Heart left ventricle (tissue), 16 donors: Measurements from ENCODE around the gene TACR1. TPM values are rescaled to one million over a fixed set of nuclear protein-coding genes. Genes with fewer than 3 reads are reported as not detected.

Experiments used
- ATAC-seq, 4 donors: fragments of 200-7000 bp; cut with Tn5 transposase; one replicate each; pipeline ENCODE4 v1.9.1; 2020 to 2022; ENCODE audit warnings: moderate library complexity in 4 of 4, mild to moderate bottlenecking in 3 of 4, moderate number of reproducible peaks in 1 of 4
- DNase-seq, 5 donors: peaks; one replicate each; pipeline ENCODE4 v3.0.0-alpha.2; 2020
- H3K27ac ChIP-seq, 12 donors: fragments of 200-600 bp; sonication (generic) in 4 of 12; one replicate each; pipeline versions ENCODE4 v1.5.0 to v1.8.0; 2016 to 2022; ENCODE audit warnings: mild to moderate bottlenecking in 2 of 12
- H3K27me3 ChIP-seq, 9 donors: fragments of 200-600 bp; sonication (generic) in 2 of 9; one replicate each; pipeline versions ENCODE4 v1.5.1 to v1.8.0; 2016 to 2022; ENCODE audit warnings: mild to moderate bottlenecking in 3 of 9
- H3K36me3 ChIP-seq, 9 donors: fragments of 200-600 bp; sonication (generic) in 2 of 9; one replicate each; pipeline versions ENCODE4 v1.5.0 to v1.8.0; 2018 to 2022; ENCODE audit warnings: mild to moderate bottlenecking in 2 of 9
- H3K4me1 ChIP-seq, 12 donors: fragments of 200-600 bp; sonication (generic) in 4 of 12; one replicate each; pipeline versions ENCODE4 v1.5.0 to v1.8.0; 2016 to 2022; ENCODE audit warnings: mild to moderate bottlenecking in 3 of 12
- H3K4me3 ChIP-seq, 12 donors: fragments of 200-600 bp; sonication (generic) in 4 of 12; one replicate each; pipeline versions ENCODE4 v1.5.0 to v1.8.0; 2017 to 2022; ENCODE audit warnings: mild to moderate bottlenecking in 9 of 12, moderate library complexity in 4 of 12
- H3K9me3 ChIP-seq, 12 donors: fragments of 200-600 bp; sonication (generic) in 4 of 12; one replicate each; pipeline versions ENCODE4 v1.5.0 to v1.8.0; 2016 to 2022; ENCODE audit warnings: mild to moderate bottlenecking in 1 of 12
- POLR2A ChIP-seq, 2 donors: fragments of 450-650 bp; IDR thresholded peaks; one replicate each; pipeline ENCODE4 v1.6.1; 2017; ENCODE audit warnings: antibody characterized with exemption in 2 of 2, mild to moderate bottlenecking in 2 of 2, moderate library complexity in 2 of 2
- WGBS, 4 donors: extraction: QIAGEN DNeasy Blood & Tissue Kit in 2 of 4; methylation state at CpG; one replicate each; pipeline versions ENCODE4 v1.1.5 to v1.1.7; 2013 to 2018; 5-methylcytosine and 5-hydroxymethylcytosine counted together
- intact Hi-C, 10 donors: fragments of 100-400 bp; cut with DNase I; formaldehyde crosslinking; loops; one replicate each; pipeline versions ENCODE4 v1.11.1 to v1.14.2; 2022
- polyA plus RNA-seq, 2 donors: library from polyadenylated mRNA; stranded (reverse); fragments of 200-250 nt; gene quantifications; one replicate each; pipeline ENCODE4 v1.2.3, GENCODE V29; 2013
- total RNA-seq, 9 donors: library from RNA; depleted of rRNA in 2 of 9; stranded (reverse); fragments of >200 nt in 2 of 9; fragmentation: NEBNext Ultra II Directional in 3 of 9; extraction: Animal tissue kit (Norgen Biotek cat#: 25700) in 3 of 9; gene quantifications; one replicate each; pipeline versions ENCODE4 v1.1.0 to v1.2.4, GENCODE V29; 2016 to 2023
- TF ChIP-seq, protein P1 (sequence below), 12 donors: fragments of 200-600 bp; sonication (generic) in 4 of 12; IDR thresholded peaks; one replicate each; pipeline versions ENCODE4 v1.5.0 to v1.8.0; 2018 to 2022; ENCODE audit warnings: antibody characterized with exemption in 12 of 12, mild to moderate bottlenecking in 5 of 12
- donor health status: ischemic (EF 13 %, LVEDD 7.1; RV severe dilation, severe dysfunction).
- donor health status: healthy with polysubstance abuse.
- donor health status: DM: no; HTN: yes; CAD: no.
- donor health status: DM: no; HTN: no; CAD: no.
- donor health status: ischemic (EF 25% LVEDD 6.9; RV normal size, moderate dysfunction).
- donor health status: ischemic (EF 25% LVEDD 5.7; RV mildly dilated, moderate dysfunction).
- donor health status: healthy.
- donor health status: DM: yes; HTN: yes; CAD: no.
- donor health status: ischemic (EF 35%, LVEDD 5.7; RV mildly dilated, moderate dysfunction).
- donor health status: nonischemic (EF 11% LVEDD 7.7; RV severe dilation, severe dysfunction).
- donor health status: DM: yes; HTN: yes; CAD: no.
- donor health status: PGD.
- donor health status: ischemic (EF 29% LVEDD 5.4; RV normal size, mild dysfunction).
- donor health status: nonischemic (EF 23%, LVEDD 6.1; RV moderate dilation, normal function).

Gene TACR1
- total and polyA plus RNA-seq, 11 donors = 0.01 to 0.59 (median 0.35) TPM; not detected in 4

DNA sequence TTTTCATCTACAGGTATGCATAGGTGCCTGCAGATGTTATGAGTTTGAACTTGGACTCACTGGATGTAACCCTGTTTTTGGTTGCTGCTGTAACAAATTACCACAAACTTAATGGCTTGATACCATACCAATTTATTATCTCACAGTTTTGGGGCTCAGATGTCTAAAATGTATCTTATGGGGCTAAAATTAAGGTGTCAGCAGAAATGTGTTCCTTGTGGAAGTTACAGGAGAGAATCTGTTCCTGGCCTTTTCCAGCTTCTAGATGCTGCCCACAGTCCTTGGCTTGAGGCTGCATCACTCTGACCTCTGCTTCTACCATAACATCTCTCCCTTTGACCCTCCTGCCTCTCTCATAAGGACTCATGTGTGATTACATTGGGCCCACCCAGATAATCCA, 193.3 kb downstream of the TACR1 start:
- no peak for DNase-seq
- Histone ChIP-seq H3K27me3 (no peaks in the 10 kb centered on the region), H3K9me3 (peaks cover 0 to 5% (median 0%) of the 10 kb centered on the region in 12 donors), H3K4me3 (no peak overlapping the region), H3K36me3 (no peaks in the 10 kb centered on the region), H3K27ac (no peak overlapping the region), H3K4me1 (no peaks in the 10 kb centered on the region)
- no peak for TF ChIP-seq POLR2A (IDR thresholded peaks at IDR 0.05)
- TF ChIP-seq, protein P1, sequence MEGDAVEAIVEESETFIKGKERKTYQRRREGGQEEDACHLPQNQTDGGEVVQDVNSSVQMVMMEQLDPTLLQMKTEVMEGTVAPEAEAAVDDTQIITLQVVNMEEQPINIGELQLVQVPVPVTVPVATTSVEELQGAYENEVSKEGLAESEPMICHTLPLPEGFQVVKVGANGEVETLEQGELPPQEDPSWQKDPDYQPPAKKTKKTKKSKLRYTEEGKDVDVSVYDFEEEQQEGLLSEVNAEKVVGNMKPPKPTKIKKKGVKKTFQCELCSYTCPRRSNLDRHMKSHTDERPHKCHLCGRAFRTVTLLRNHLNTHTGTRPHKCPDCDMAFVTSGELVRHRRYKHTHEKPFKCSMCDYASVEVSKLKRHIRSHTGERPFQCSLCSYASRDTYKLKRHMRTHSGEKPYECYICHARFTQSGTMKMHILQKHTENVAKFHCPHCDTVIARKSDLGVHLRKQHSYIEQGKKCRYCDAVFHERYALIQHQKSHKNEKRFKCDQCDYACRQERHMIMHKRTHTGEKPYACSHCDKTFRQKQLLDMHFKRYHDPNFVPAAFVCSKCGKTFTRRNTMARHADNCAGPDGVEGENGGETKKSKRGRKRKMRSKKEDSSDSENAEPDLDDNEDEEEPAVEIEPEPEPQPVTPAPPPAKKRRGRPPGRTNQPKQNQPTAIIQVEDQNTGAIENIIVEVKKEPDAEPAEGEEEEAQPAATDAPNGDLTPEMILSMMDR (IDR thresholded peaks at IDR 0.05) = no peak
- no peak for ATAC-seq
- intact Hi-C loops = no loop called here

DNA sequence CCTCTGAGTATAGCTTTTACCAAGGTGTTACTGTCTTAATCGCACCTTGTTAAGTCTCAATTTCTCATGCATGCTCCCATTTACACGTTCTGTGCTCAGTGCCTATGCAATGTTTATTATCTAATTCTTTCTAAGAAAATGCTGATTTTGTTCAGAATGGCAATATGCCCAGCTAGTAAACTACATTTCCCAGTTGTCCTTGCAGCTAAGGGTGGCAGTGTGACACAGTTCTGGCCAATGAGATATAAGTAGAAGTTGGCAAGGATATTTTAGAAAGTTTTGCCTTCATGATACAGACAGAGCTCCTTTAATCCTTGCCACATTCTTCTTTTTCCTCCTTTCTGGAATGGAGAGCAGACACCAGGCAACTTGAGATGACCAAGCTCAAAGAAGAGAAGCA, 195.5 kb downstream of the TACR1 start:
- no peak for TF ChIP-seq POLR2A (IDR thresholded peaks at IDR 0.05)
- TF ChIP-seq, protein P1 (IDR thresholded peaks at IDR 0.05) = no peak
- WGBS, 4 donors = 67 to 78% (median 74%) methylated on average over 2 of the region's 2 CpGs

DNA sequence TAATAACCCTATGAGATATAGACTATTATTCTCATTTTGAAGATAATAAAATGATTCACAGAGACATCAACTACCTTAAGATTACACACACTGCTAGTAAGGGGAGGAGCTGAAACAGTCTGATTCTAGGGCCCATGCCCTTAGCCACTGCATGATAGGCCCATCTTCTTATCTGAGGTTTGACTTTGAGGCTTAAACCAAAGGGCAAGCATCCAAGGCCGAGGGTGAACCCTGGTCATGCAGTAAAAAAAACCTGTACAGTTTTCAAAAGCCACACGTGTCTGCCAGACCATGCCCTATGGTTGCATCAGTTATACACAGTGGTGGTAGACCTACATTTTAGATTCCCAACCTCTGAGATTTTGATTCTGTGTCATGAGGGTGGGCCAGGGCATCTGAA, 196.0 kb downstream of the TACR1 start:
- no peaks in the 10 kb centered on the region for H3K27me3 ChIP-seq
- intact Hi-C loops = no loop called here
- no peak overlapping the region for H3K27ac ChIP-seq
- ATAC-seq = peak in 1 of 4 donors; percentile 22
- no peak for DNase-seq
- 37 to 60% (median 47%) methylated on average over 2 of the region's 2 CpGs for WGBS, 4 donors
- H3K36me3 ChIP-seq = no peaks in the 10 kb centered on the region
- no peak for TF ChIP-seq POLR2A (IDR thresholded peaks at IDR 0.05)
- TF ChIP-seq, protein P1 (IDR thresholded peaks at IDR 0.05) = no peak
- H3K9me3 ChIP-seq = peaks cover 0 to 9% (median 0%) of the 10 kb centered on the region in 12 donors
- no peak overlapping the region for H3K4me3 ChIP-seq
- H3K4me1 ChIP-seq = no peaks in the 10 kb centered on the region

More for the DNA sequence above, 195.5 kb downstream of the TACR1 start:
- intact Hi-C loops = no loop called here
- no peak for ATAC-seq
- no peak overlapping the region for H3K4me3 ChIP-seq
- no peaks in the 10 kb centered on the region for H3K4me1 ChIP-seq
- no peaks in the 10 kb centered on the region for H3K36me3 ChIP-seq
- peaks cover 0 to 5% (median 0%) of the 10 kb centered on the region in 12 donors for H3K9me3 ChIP-seq
- no peak overlapping the region for H3K27ac ChIP-seq
- no peak for DNase-seq
- no peaks in the 10 kb centered on the region for H3K27me3 ChIP-seq

DNA sequence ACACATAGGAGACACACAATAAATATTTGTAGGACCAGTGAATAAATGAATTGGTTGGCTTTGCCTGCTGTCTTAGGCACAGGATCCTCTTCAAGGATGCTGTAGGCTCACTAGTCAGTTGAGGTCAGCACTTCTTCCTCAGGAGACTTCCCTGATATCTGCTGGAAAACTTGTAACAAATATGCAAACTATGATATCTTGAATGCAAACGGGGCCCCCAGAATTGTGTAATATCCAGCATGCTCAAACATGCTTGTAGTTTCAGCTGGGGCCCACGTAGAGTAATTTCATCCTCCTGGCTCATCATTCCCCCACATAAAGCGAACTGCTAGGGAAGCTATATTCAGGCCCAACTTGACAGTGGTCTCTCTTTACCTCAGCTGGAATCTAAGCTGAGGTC, 197.3 kb downstream of the TACR1 start:
- Histone ChIP-seq H3K36me3 (no peaks in the 10 kb centered on the region), H3K27ac (no peak overlapping the region), H3K9me3 (peaks cover 0 to 15% (median 0%) of the 10 kb centered on the region in 12 donors), H3K4me1 (no peaks in the 10 kb centered on the region), H3K27me3 (no peaks in the 10 kb centered on the region), H3K4me3 (no peak overlapping the region)
- intact Hi-C loops = no loop called here
- TF ChIP-seq, protein P1 (IDR thresholded peaks at IDR 0.05) = no peak
- TF ChIP-seq POLR2A (IDR thresholded peaks at IDR 0.05) = no peak
- 74 to 93% (median 83%) methylated on average over 3 of the region's 3 CpGs for WGBS, 4 donors
- DNase-seq = no peak
- no peak for ATAC-seq
